Cardiac septum (tissue), 1 donor: Measurements from ENCODE around the gene YWHAQ. TPM values are rescaled to one million over a fixed set of nuclear protein-coding genes. Genes with fewer than 3 reads are reported as not detected.

Experiments used
- DNase-seq: peaks from one replicate; pipeline ENCODE4 v3.0.0-alpha.2; 2020; ENCODE audit warnings: low spot score
- intact Hi-C: fragments of 100-400 bp; cut with DNase I; formaldehyde crosslinking; loops from one replicate; pipeline ENCODE4 v1.14.0; 2022
- long read RNA-seq: library from polyadenylated mRNA; unstranded; transcript quantifications from one replicate; pipeline ENCODE4 v2.0.0, GENCODE V29; 2021
- total RNA-seq: library from RNA; stranded (reverse); fragmentation: NEBNext Ultra II Directional; extraction: Animal tissue kit (Norgen Biotek cat#: 25700); gene quantifications from one replicate; pipeline ENCODE4 v1.2.1, GENCODE V29; 2021
- donor health status: DM: no; HTN: no; CAD: no.

The YWHAQ gene
- 299 TPM for total RNA-seq
- long read RNA-seq, transcript YWHAQ-202 (5 exons, 2,216 nt) = minor isoform, 126 of 642 reads
- long read RNA-seq, transcript YWHAQ-201 (6 exons, 2,208 nt) = major isoform, 485 of 642 reads
- long read RNA-seq, partial matches to known transcripts = 15 of 642 reads
- long read RNA-seq, other reads (novel, unspliced or antisense) = 16 of 642 reads

GRCh38 chr2:9630736-9631552 is at the start of gene YWHAQ:
TSS of gene YWHAQ (minus strand) at chr2:9630997. CDS start at chr2:9630452, 545 bp downstream.
- intact Hi-C loops = loop anchor here (1.0 to 5.0 kb wide), 2 partner anchors 76 to 159 kb away; partner anchors contain the start of genes ADAM17 and IAH1
- peak; percentile 98 for DNase-seq

DNA sequence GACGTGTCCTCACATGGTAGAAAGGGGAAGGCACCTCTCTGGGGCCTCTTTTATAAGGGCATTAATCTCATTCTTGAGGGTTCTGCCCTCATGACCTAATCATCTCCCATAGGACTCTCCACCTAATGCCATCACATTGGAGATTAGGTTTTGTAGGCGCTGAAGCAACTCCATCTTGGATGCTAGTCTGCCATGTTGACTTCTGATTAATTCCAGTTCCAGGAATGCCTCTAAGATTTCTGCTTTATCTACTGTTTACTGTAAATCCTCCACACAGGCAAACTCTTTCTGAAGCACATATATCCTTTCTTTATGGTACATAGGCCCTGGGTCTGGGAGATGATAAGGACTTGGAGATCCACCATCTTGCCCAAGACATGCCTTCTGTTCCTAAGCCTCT is 49.3 kb upstream of the YWHAQ start:
- intact Hi-C loops = no loop called here

GRCh38 chr2:9679218-9679617 is 48.4 kb upstream of the YWHAQ start:
- intact Hi-C loops = no loop called here
- no peak for DNase-seq

More for the DNA sequence above, 49.3 kb upstream of the YWHAQ start:
- no peak for DNase-seq

- no peak for DNase-seq
- intact Hi-C loops = no loop called here
These were observed 47.7 kb upstream of the YWHAQ start for GRCh38 chr2:9678544-9678943.

- intact Hi-C loops = no loop called here
- no peak for DNase-seq
These were observed 44.9 kb upstream of the YWHAQ start for GRCh38 chr2:9675415-9676351.

- intact Hi-C loops = no loop called here
- DNase-seq = no peak
These were observed 44.2 kb upstream of the YWHAQ start for GRCh38 chr2:9674891-9675414.

- DNase-seq = no peak
- intact Hi-C loops = no loop called here
These were observed 43.2 kb upstream of the YWHAQ start for GRCh38 chr2:9673914-9674481.

DNA sequence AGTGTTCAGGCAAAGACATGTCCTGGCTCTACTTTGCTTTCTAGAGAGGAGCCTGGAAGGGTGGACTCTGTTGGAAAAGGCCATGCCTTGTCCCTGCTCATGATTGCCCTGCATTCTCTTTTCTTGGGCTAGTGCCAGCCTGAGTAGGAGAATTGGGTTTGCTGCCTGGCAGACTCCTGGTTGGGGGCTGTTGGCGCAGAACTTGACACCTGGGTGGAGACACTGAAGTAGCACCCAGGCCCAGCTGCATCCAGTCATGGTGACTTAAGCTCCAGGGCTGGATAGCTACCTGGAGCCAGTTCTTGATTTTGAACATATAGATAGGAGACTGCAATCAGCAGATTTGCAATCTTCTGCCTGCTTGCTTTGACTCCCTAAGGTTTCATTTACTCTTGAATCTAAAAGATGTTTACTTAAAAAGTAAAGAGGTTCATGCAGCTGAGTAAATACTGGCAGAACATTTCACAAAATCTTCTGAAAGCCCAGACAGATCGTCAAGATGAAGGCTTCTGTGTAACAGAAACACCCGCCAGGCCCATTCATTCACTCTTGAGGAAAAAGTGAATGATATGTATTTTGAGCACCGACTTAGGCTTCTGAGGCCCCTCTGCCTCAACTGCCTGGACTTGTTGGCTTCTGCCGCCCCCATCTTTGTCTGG is 38.0 kb upstream of the YWHAQ start:
- DNase-seq = no peak
- intact Hi-C loops = no loop called here

DNA sequence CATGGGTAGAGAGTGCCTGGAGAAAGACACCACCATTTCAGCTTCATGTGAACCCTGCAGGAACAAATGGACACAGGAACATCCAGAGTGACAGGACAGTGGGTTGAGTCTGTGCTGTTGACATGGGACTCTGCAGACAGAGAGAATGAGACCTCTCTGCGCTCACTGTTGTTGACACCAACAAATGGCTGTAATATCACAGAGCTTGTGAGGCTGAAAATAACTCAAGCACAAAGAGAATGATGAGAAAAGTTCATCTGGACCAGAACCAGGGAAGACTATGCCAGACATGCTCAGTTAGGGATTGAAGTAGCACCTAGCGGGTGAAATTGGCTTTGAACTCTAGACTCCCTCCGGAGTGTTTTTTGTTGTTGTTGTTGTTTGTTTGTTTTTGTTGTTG is 37.0 kb upstream of the YWHAQ start:
- intact Hi-C loops = no loop called here
- no peak for DNase-seq

GRCh38 chr2:9666306-9666705 is 35.5 kb upstream of the YWHAQ start:
- intact Hi-C loops = no loop called here
- DNase-seq = no peak

- DNase-seq = no peak
- intact Hi-C loops = no loop called here
These were observed 35.1 kb upstream of the YWHAQ start for GRCh38 chr2:9665898-9666297.

GRCh38 chr2:9664365-9664764 is 33.6 kb upstream of the YWHAQ start:
- intact Hi-C loops = no loop called here

DNA sequence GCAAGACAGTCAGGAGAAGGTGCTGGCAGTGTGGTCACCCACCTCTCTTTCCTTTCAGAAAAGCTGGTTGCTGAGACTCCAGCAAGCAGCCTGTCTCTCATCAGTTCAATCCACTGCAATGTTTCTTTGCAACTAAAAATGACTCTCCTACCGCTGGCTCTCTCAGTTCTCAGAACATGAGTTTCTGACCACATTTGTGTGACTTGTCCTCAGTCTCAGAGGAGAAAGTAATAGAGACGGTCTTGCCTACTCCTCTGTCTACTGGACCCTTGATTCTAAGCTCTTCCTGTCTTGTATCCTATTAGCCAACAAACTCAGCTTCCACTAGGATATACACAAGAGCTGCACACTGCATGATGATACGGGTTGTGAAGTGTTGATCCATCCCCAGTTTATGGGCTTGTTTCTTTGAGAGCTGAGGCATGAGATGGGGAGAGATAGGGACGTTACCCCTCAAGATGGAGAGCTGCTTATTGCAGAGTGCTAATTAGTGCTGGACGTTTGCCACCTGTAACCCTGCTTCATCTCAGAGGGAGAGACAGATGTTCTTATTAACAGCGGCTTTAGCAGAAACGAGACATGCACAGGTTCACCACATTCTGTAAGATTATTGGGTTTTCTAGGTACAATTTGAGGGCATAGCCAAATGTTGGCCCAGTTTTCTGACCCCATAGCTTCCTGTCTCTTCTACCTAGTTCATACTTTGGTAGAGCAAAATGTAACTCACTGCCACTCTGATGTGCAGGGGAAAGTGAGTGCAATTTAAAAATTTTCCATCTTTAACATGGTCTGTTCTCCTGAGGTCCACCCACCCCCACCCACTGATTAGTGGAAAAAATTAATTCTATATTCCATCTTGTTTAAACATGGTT is 32.4 kb upstream of the YWHAQ start:
- intact Hi-C loops = no loop called here
- DNase-seq = no peak

More at GRCh38 chr2:9664365-9664764, 33.6 kb upstream of the YWHAQ start:
- no peak for DNase-seq

- DNase-seq = no peak
- intact Hi-C loops = no loop called here
These were observed 30.5 kb upstream of the YWHAQ start for GRCh38 chr2:9661261-9661660.

GRCh38 chr2:9660781-9661180 is 30.0 kb upstream of the YWHAQ start:
- DNase-seq = no peak
- intact Hi-C loops = no loop called here

- intact Hi-C loops = no loop called here
- DNase-seq = no peak
These were observed 29.4 kb upstream of the YWHAQ start for GRCh38 chr2:9660154-9660553.

GRCh38 chr2:9658972-9659371 is 28.2 kb upstream of the YWHAQ start:
- intact Hi-C loops = no loop called here
- DNase-seq = no peak

- no peak for DNase-seq
- intact Hi-C loops = no loop called here
These were observed 26.9 kb upstream of the YWHAQ start for GRCh38 chr2:9657731-9658130.
